Measurements from ENCODE around the gene GDI1. TPM values are rescaled to one million over a fixed set of nuclear protein-coding genes. Genes with fewer than 3 reads are reported as not detected.

Gene GDI1
- total and polyA plus RNA-seq, 10 of the 15 experiments (the other 5 are each of a cell fraction or from before 2014, with no cell fraction given), result 0.92 to 102 (median 49.6) TPM

- no peak for DNase-seq (ENCODE audit: low read depth, low spot score)
- Histone ChIP-seq H3K27ac (ENCODE audit: control insufficient read depth, insufficient read depth) (no peak overlapping the region), H3K27me3 (replicated peaks in 1 of 2; ENCODE audit: control insufficient read depth in 2 of 2, insufficient read depth in 2 of 2, low read length in 1 of 2) (no peaks in the 10 kb centered on the region), H3K4me2 (ENCODE audit: control insufficient read depth, insufficient read depth) (no peak overlapping the region), H3K4me3 (no peak overlapping the region), H3K79me2 (ENCODE audit: control insufficient read depth, insufficient read depth, low read length) (no peaks in the 10 kb centered on the region), H3K9me3 (replicated peaks; ENCODE audit: control insufficient read depth, insufficient read depth, low read length) (no peaks in the 10 kb centered on the region; the same call in 2 of the 3 replicates), H3K36me3 (ENCODE audit: control insufficient read depth in 2 of 2, insufficient read depth in 2 of 2, low read length in 1 of 2) (peaks cover 0 to 2% of the 10 kb centered on the region in 2 experiments; a peak in 3 of 4 replicates), H2AFZ (ENCODE audit: control insufficient read depth, low read depth, low read length) (no peak overlapping the region), H3K4me1 (ENCODE audit: control insufficient read depth, insufficient read depth, low read length) (no peaks in the 10 kb centered on the region), H4K20me1 (ENCODE audit: control insufficient read depth, insufficient read depth) (no peaks in the 10 kb centered on the region), H3K9ac (ENCODE audit: control insufficient read depth, insufficient read depth, low read length) (no peak overlapping the region)
- POLR2A ChIA-PET, result interaction anchor here (0.5 kb wide), 1 partner anchor 18 kb away, joined by 4 read pairs; no protein-coding TSS in a partner anchor
- 84% methylated on average over 18 of the region's 18 CpGs for WGBS (ENCODE audit: insufficient coverage, insufficient replicate concordance, low lambda C conversion rate, missing lambda C conversion rate)
- intact Hi-C loops (cut with micrococcal nuclease; ENCODE audit: unreplicated experiment) (no loop called here), in situ Hi-C loops (cut with MboI) (no loop called here)
- TF ChIP-seq RAD21 (IDR thresholded peaks at IDR 0.05; ENCODE audit: insufficient read depth, low read depth, low read length) (no peak), MTA3 (IDR thresholded peaks at IDR 0.05; ENCODE audit: borderline replicate concordance, low read length) (no peak), SIN3A (IDR thresholded peaks at IDR 0.05; ENCODE audit: low read depth, low read length) (no peak), NR2C2 (IDR thresholded peaks at IDR 0.05; ENCODE audit: borderline replicate concordance, control insufficient read depth, insufficient read length, low read depth) (no peak), BMI1 (IDR thresholded peaks at IDR 0.05; ENCODE audit: borderline replicate concordance) (no peak), CBX3 (IDR thresholded peaks at IDR 0.05; ENCODE audit: borderline replicate concordance, low read depth) (no peak), SUPT20H (IDR thresholded peaks at IDR 0.05; ENCODE audit: borderline replicate concordance, control insufficient read depth, low read depth, low read length) (no peak), HDAC6 (IDR thresholded peaks at IDR 0.05; ENCODE audit: unreplicated experiment) (no peak), POLR2AphosphoS2 (IDR thresholded peaks at IDR 0.05; ENCODE audit: low read depth, low read length) (no peak), TARDBP (IDR thresholded peaks at IDR 0.05; ENCODE audit: borderline replicate concordance) (no peak), ZNF274 (IDR thresholded peaks at IDR 0.05; ENCODE audit: insufficient read depth, insufficient read length) (no peak), SRF (IDR thresholded peaks at IDR 0.05; ENCODE audit: low read depth in 2 of 2, low read length in 2 of 2) (no peak), CHD2 (IDR thresholded peaks at IDR 0.05; ENCODE audit: borderline replicate concordance, low read depth, low read length) (no peak), KAT2A (conservative IDR thresholded peaks at IDR 0.05; ENCODE audit: control insufficient read depth, low read depth, low read length) (no peak), HSF1 (IDR thresholded peaks at IDR 0.05; ENCODE audit: low read depth, low read length) (no peak)
- TF ChIP-seq, protein P1, sequence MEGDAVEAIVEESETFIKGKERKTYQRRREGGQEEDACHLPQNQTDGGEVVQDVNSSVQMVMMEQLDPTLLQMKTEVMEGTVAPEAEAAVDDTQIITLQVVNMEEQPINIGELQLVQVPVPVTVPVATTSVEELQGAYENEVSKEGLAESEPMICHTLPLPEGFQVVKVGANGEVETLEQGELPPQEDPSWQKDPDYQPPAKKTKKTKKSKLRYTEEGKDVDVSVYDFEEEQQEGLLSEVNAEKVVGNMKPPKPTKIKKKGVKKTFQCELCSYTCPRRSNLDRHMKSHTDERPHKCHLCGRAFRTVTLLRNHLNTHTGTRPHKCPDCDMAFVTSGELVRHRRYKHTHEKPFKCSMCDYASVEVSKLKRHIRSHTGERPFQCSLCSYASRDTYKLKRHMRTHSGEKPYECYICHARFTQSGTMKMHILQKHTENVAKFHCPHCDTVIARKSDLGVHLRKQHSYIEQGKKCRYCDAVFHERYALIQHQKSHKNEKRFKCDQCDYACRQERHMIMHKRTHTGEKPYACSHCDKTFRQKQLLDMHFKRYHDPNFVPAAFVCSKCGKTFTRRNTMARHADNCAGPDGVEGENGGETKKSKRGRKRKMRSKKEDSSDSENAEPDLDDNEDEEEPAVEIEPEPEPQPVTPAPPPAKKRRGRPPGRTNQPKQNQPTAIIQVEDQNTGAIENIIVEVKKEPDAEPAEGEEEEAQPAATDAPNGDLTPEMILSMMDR (IDR thresholded peaks at IDR 0.05 in 2 of 3, conservative IDR thresholded peaks at IDR 0.05 in 1 of 3; ENCODE audit: control insufficient read depth in 2 of 3, extremely low read depth in 1 of 3, insufficient read depth in 1 of 3, low read depth in 3 of 3, low read length in 3 of 3), result no peak
- no peak for ATAC-seq
- BruUV-seq (replicated peaks), result no TSS peak
- SMC1A ChIA-PET (ENCODE audit: uncharacterized antibody, unreplicated experiment), result no interaction called here
- CTCF ChIA-PET, result interaction anchor here (0.7 kb wide), 1 partner anchor 949 kb away, joined by 4 read pairs; no protein-coding TSS in a partner anchor
- RAD21 ChIA-PET (ENCODE audit: unreplicated experiment), result no interaction called here
- no peak for FAIRE-seq
Measured at GRCh38 chrX:154469880-154470279, 32.9 kb downstream of the GDI1 start.
